SK-N-SH (cell line): Measurements from ENCODE around the gene OPHN1. TPM values are rescaled to one million over a fixed set of nuclear protein-coding genes. Genes with fewer than 3 reads are reported as not detected.

ENCODE experiments used
- CTCF ChIA-PET: fragments of 300-600, 350-600 bp; formaldehyde crosslinking; extraction: SDS; loops from one replicate; lab custom pipeline; 2021; lab: Yijun Ruan, JAX
- POLR2A ChIA-PET: fragments of 350-600 bp; sonication (Branson Sonifier 250); formaldehyde crosslinking; extraction: SDS; loops from one replicate; lab custom pipeline; 2020; ENCODE audit warnings: antibody characterized with exemption, inconsistent platforms; lab: Yijun Ruan, JAX
- DNase-seq: peaks from one replicate; pipeline ENCODE4 v3.0.0; 2012
- H2AFZ ChIP-seq: fragments of 200-600 bp; sonication (generic); 2 replicates; pipeline ENCODE4 v1.8.1; 2016; ENCODE audit warnings: antibody characterized with exemption, mild to moderate bottlenecking, low read depth
- H3F3A ChIP-seq: fragments of 200-600 bp; sonication (generic); replicated peaks from 2 replicates; pipeline ENCODE3; 2016; ENCODE audit warnings: antibody characterized with exemption, mild to moderate bottlenecking; ENCODE audit not compliant: insufficient read depth
- H3K27ac ChIP-seq, 2 experiments: fragments of 200-500 bp in 1 of 2; fragments of 200-600 bp in 1 of 2; sonication (Bioruptor generic) in 1 of 2; sonication (generic), shearing (Covaris generic) in 1 of 2; 2 replicates each; pipeline versions ENCODE4 v1.5.1 to v1.6.1; 2014 to 2016; ENCODE audit warnings: low read depth in 2 of 2, inconsistent platforms in 1 of 2, low read length in 1 of 2, mild to moderate bottlenecking in 1 of 2, mixed read lengths in 1 of 2
- H3K27me3 ChIP-seq: fragments of 200-600 bp; sonication (generic), shearing (Covaris generic); 2 replicates; pipeline ENCODE4 v1.6.1; 2016; ENCODE audit warnings: mixed run types; ENCODE audit not compliant: insufficient read depth
- H3K36me3 ChIP-seq, 2 experiments: fragments of 200-500 bp in 1 of 2; fragments of 200-600 bp in 1 of 2; sonication (Bioruptor generic) in 1 of 2; sonication (generic) in 1 of 2; replicated peaks in 1 of 2; 2 replicates each; pipeline versions ENCODE3 to v1.5.1; 2014 to 2016; ENCODE audit warnings: low read length in 1 of 2, mild to moderate bottlenecking in 1 of 2; ENCODE audit not compliant: insufficient read depth in 2 of 2, control insufficient read depth in 1 of 2
- H3K4me1 ChIP-seq, 2 experiments: fragments of 200-500 bp in 1 of 2; fragments of 200-600 bp in 1 of 2; sonication (Bioruptor generic) in 1 of 2; sonication (generic), shearing (Covaris generic) in 1 of 2; 2 replicates each; pipeline versions ENCODE4 v1.5.1 to v1.6.1; 2014 to 2016; ENCODE audit warnings: low read depth in 1 of 2, low read length in 1 of 2, mixed run types in 1 of 2; ENCODE audit not compliant: insufficient read depth in 2 of 2, control insufficient read depth in 1 of 2
- H3K4me2 ChIP-seq: fragments of 200-600 bp; sonication (generic), shearing (Covaris generic); 2 replicates; pipeline ENCODE4 v1.6.1; 2017; ENCODE audit warnings: mixed run types
- H3K4me3 ChIP-seq, 2 experiments: fragments of 200-500 bp in 1 of 2; fragments of 200-600 bp in 1 of 2; sonication (Bioruptor generic) in 1 of 2; sonication (generic), shearing (Covaris generic) in 1 of 2; 2 replicates each; pipeline versions ENCODE4 v1.5.1 to v1.8.1; 2014 to 2016; ENCODE audit warnings: low read depth in 2 of 2, inconsistent platforms in 1 of 2, low read length in 1 of 2, mild to moderate bottlenecking in 1 of 2, mixed read lengths in 1 of 2, moderate library complexity in 1 of 2
- H3K79me2 ChIP-seq: fragments of 200-600 bp; sonication (generic); 2 replicates; pipeline ENCODE4 v1.8.1; 2017; ENCODE audit warnings: mild to moderate bottlenecking; ENCODE audit not compliant: insufficient read depth
- H3K9ac ChIP-seq: fragments of 200-600 bp; sonication (generic); 2 replicates; pipeline ENCODE4 v1.6.1; 2017; ENCODE audit warnings: mixed run types
- H3K9me2 ChIP-seq: fragments of 200-600 bp; sonication (generic); 2 replicates; pipeline ENCODE4 v1.6.1; 2017; ENCODE audit warnings: mixed run types
- H3K9me3 ChIP-seq: fragments of 200-600 bp; sonication (generic); 2 replicates; pipeline ENCODE4 v1.6.1; 2017; ENCODE audit warnings: mixed run types, mild to moderate bottlenecking, moderate library complexity
- H4K20me1 ChIP-seq: fragments of 200-600 bp; sonication (generic); 2 replicates; pipeline ENCODE4 v1.6.1; 2017; ENCODE audit warnings: mild to moderate bottlenecking, mixed run types; ENCODE audit not compliant: insufficient read depth
- CHD2 ChIP-seq: fragments of 150-350 bp; IDR thresholded peaks from 2 replicates; pipeline ENCODE4 v1.6.1; 2018; ENCODE audit warnings: low read length; ENCODE audit not compliant: partially characterized antibody
- ELF1 ChIP-seq: IDR thresholded peaks from 2 replicates; pipeline ENCODE4 v1.4.0; 2012
- FOXJ3 ChIP-seq: sonication (generic); formaldehyde crosslinking; IDR thresholded peaks from 2 replicates; pipeline ENCODE4 v1.5.1; 2020; ENCODE audit warnings: mild to moderate bottlenecking, missing genetic modification reagents
- FOXM1 ChIP-seq: IDR thresholded peaks from 2 replicates; pipeline ENCODE4 v1.4.0; 2012; ENCODE audit warnings: low read depth, mild to moderate bottlenecking
- GATA2 ChIP-seq: sonication (generic); formaldehyde crosslinking; IDR thresholded peaks from 2 replicates; pipeline ENCODE4 v1.5.0; 2020; ENCODE audit warnings: mild to moderate bottlenecking, missing genetic modification reagents
- MEF2A ChIP-seq: IDR thresholded peaks from 2 replicates; pipeline ENCODE4 v1.4.0; 2012; ENCODE audit warnings: low read depth, borderline replicate concordance
- MXI1 ChIP-seq: IDR thresholded peaks from 2 replicates; pipeline ENCODE4 v1.6.1; 2012; ENCODE audit warnings: mild to moderate bottlenecking, low read depth, low read length, improper control_type of control experiment
- RAD21 ChIP-seq: IDR thresholded peaks from 2 replicates; pipeline ENCODE4 v1.6.1; 2012; ENCODE audit warnings: mild to moderate bottlenecking, low read length
- RCOR1 ChIP-seq: fragments of 150-350 bp; IDR thresholded peaks from 2 replicates; pipeline ENCODE4 v1.6.1; 2017; ENCODE audit warnings: antibody characterized with exemption, low read length
- RXRA ChIP-seq: IDR thresholded peaks from 2 replicates; pipeline ENCODE4 v1.4.0; 2012; ENCODE audit warnings: low read depth, mild to moderate bottlenecking, borderline replicate concordance
- SIN3A ChIP-seq: IDR thresholded peaks from 2 replicates; pipeline ENCODE4 v1.6.1; 2012; ENCODE audit warnings: low read depth, mild to moderate bottlenecking, low read length, moderate library complexity, borderline replicate concordance
- SMC3 ChIP-seq: IDR thresholded peaks from 2 replicates; pipeline ENCODE4 v1.6.1; 2012; ENCODE audit warnings: low read depth, low read length, improper control_type of control experiment
- TEAD4 ChIP-seq: IDR thresholded peaks from 2 replicates; pipeline ENCODE4 v1.4.0; 2012; ENCODE audit warnings: mild to moderate bottlenecking, borderline replicate concordance; ENCODE audit not compliant: insufficient read depth
- WGBS: methylation state at CpG from one replicate; pipeline ENCODE4 v1.1.6; 2017; ENCODE audit warnings: low lambda C conversion rate; 5-methylcytosine and 5-hydroxymethylcytosine counted together
- polyA plus RNA-seq, 3 experiments: library from polyadenylated mRNA; depleted of rRNA; stranded (reverse); fragments of >200 nt; gene quantifications; 2 replicates each; pipeline ENCODE4 v1.2.3, GENCODE V29; 2012
- TF ChIP-seq, protein P1 (sequence below): IDR thresholded peaks from 2 replicates; pipeline ENCODE4 v1.4.0; 2012; ENCODE audit warnings: low read depth, borderline replicate concordance
- TF ChIP-seq, protein P2 (sequence below): IDR thresholded peaks from 2 replicates; pipeline ENCODE4 v1.6.1; 2012; ENCODE audit warnings: mild to moderate bottlenecking, low read depth, low read length, moderate library complexity
- TF ChIP-seq, protein P3 (sequence below): IDR thresholded peaks from 2 replicates; pipeline ENCODE4 v1.4.0; 2012; ENCODE audit warnings: low read depth, borderline replicate concordance
- TF ChIP-seq, protein P4 (sequence below): IDR thresholded peaks from 2 replicates; pipeline ENCODE4 v1.4.0; 2012; ENCODE audit warnings: low read depth
- TF ChIP-seq, protein P5 (sequence below): fragments of 150-350 bp; IDR thresholded peaks from 2 replicates; pipeline ENCODE4 v1.6.1; 2016; ENCODE audit warnings: mild to moderate bottlenecking, low read depth, low read length

OPHN1 gene
- polyA plus RNA-seq, 1 of the 3 experiments (the other 2 are of a cell fraction): 1.7 TPM

DNA sequence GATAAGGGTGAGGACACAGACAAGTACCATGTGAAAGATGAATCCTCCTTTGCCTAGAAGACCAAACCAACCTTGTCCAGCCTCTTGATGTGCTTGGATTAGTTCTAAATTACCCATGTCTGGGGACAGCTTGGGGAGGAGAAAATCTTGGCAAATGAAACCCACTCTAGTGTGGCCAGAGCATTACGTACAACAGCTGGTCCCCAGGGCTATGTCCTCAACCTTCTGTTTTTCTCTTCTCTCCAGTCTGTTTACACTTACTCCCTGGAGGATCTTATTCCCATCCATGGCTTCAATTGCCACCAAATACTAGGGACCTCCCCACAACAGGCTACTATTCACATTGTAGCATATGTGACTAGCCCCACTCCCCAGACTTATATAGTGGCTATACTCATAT, 384.5 kb downstream of the OPHN1 start (continued):
- TF ChIP-seq, protein P1, sequence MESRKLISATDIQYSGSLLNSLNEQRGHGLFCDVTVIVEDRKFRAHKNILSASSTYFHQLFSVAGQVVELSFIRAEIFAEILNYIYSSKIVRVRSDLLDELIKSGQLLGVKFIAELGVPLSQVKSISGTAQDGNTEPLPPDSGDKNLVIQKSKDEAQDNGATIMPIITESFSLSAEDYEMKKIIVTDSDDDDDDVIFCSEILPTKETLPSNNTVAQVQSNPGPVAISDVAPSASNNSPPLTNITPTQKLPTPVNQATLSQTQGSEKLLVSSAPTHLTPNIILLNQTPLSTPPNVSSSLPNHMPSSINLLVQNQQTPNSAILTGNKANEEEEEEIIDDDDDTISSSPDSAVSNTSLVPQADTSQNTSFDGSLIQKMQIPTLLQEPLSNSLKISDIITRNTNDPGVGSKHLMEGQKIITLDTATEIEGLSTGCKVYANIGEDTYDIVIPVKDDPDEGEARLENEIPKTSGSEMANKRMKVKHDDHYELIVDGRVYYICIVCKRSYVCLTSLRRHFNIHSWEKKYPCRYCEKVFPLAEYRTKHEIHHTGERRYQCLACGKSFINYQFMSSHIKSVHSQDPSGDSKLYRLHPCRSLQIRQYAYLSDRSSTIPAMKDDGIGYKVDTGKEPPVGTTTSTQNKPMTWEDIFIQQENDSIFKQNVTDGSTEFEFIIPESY: no peak

DNA sequence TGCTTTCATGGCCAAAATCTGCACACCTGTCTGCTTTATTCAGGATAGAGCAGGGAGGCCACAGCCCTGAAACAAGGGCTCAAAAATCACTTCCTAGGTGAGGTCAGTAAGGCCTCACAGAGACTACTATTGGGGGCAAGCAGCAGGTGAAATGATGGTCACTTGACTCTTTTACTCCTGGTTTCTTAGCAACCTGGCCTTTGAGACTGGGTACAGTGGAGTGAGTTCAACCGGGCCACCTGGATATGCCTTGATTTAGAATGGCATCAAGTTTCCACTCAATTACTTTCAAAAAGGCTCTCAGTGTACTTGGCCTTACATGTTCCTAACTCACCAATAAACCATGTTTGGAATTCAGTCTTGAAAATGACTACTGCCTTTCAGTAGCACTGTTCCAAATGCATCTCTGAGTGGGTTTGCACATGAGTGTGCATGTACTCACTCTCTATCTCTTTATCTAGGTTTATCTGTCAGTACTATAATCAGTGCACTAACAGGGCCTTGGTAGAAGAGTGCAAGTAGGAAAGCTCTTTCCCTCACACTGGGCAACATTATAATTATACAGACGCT, 388.2 kb downstream of the OPHN1 start:
- no peak for TF ChIP-seq GATA2
- TF ChIP-seq, protein P2, sequence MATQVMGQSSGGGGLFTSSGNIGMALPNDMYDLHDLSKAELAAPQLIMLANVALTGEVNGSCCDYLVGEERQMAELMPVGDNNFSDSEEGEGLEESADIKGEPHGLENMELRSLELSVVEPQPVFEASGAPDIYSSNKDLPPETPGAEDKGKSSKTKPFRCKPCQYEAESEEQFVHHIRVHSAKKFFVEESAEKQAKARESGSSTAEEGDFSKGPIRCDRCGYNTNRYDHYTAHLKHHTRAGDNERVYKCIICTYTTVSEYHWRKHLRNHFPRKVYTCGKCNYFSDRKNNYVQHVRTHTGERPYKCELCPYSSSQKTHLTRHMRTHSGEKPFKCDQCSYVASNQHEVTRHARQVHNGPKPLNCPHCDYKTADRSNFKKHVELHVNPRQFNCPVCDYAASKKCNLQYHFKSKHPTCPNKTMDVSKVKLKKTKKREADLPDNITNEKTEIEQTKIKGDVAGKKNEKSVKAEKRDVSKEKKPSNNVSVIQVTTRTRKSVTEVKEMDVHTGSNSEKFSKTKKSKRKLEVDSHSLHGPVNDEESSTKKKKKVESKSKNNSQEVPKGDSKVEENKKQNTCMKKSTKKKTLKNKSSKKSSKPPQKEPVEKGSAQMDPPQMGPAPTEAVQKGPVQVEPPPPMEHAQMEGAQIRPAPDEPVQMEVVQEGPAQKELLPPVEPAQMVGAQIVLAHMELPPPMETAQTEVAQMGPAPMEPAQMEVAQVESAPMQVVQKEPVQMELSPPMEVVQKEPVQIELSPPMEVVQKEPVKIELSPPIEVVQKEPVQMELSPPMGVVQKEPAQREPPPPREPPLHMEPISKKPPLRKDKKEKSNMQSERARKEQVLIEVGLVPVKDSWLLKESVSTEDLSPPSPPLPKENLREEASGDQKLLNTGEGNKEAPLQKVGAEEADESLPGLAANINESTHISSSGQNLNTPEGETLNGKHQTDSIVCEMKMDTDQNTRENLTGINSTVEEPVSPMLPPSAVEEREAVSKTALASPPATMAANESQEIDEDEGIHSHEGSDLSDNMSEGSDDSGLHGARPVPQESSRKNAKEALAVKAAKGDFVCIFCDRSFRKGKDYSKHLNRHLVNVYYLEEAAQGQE: no peak
- TF ChIP-seq MEF2A: no peak
- TF ChIP-seq RAD21: no peak
- TF ChIP-seq, all 33 proteins: peak for 0
- WGBS: 66% methylated on average over 2 of the region's 2 CpGs
- CTCF ChIA-PET: no interaction called here

DNA sequence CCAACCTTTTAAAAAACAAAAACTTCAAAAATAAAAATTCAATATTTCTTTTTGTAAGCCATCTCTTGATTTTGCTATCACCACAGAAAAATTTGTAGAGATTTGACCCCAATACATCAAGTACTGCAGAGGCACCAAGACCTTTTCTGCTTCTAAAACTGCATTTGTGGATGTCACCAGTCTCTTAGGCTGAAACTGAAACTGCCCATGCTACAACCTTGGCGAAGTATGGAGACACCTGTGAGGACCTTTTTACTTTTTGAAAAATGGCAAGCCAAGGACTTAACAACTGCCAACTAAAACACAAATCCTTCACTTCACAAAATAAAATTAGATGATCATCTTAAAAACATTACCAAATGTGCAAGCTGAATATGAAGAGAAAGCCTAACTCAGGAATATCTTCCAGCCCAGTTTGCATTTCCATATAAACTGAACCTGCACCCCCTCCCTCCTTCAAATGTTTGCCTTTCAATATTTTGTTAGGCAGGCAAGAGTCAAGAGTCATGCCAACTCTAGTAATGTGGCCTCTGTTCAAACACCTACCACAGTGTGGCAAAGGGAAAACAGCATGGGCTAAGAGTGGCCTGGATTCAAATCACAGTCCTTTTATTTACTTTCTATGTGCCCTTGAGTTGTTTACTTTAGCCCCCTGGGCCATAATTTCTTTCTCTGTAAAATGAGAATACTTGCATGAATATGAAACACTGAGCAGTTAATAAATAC, 389.4 kb downstream of the OPHN1 start:
- no peak for DNase-seq
- Histone ChIP-seq H3K27ac (no peak overlapping the region), H3K4me2 (no peak overlapping the region), H4K20me1 (no peaks in the 10 kb centered on the region), H3K79me2 (no peaks in the 10 kb centered on the region), H3K36me3 (no peaks in the 10 kb centered on the region), H3K4me3 (no peak overlapping the region), H3F3A (no peaks in the 10 kb centered on the region), H3K9me2 (no peaks in the 10 kb centered on the region), H3K27me3 (no peaks in the 10 kb centered on the region), H3K4me1 (no peaks in the 10 kb centered on the region), H3K9ac (no peak overlapping the region), H2AFZ (no peak overlapping the region), H3K9me3 (no peaks in the 10 kb centered on the region)
- ChIA-PET POLR2A (no interaction called here), CTCF (no interaction called here)
- 38% methylated on average over 1 of the region's 1 CpG for WGBS
- no peak for TF ChIP-seq MXI1
- TF ChIP-seq ELF1: no peak
- TF ChIP-seq RCOR1: no peak
- no peak for TF ChIP-seq FOXM1
- no peak for TF ChIP-seq SMC3
- no peak for TF ChIP-seq RXRA
- TF ChIP-seq, protein P3, sequence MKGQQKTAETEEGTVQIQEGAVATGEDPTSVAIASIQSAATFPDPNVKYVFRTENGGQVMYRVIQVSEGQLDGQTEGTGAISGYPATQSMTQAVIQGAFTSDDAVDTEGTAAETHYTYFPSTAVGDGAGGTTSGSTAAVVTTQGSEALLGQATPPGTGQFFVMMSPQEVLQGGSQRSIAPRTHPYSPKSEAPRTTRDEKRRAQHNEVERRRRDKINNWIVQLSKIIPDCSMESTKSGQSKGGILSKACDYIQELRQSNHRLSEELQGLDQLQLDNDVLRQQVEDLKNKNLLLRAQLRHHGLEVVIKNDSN: no peak
- TF ChIP-seq, protein P4, sequence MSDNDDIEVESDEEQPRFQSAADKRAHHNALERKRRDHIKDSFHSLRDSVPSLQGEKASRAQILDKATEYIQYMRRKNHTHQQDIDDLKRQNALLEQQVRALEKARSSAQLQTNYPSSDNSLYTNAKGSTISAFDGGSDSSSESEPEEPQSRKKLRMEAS: no peak
- no peak for TF ChIP-seq MEF2A
- no peak for TF ChIP-seq CHD2
- TF ChIP-seq FOXJ3: no peak
- no peak for TF ChIP-seq TEAD4
- TF ChIP-seq, protein P5, sequence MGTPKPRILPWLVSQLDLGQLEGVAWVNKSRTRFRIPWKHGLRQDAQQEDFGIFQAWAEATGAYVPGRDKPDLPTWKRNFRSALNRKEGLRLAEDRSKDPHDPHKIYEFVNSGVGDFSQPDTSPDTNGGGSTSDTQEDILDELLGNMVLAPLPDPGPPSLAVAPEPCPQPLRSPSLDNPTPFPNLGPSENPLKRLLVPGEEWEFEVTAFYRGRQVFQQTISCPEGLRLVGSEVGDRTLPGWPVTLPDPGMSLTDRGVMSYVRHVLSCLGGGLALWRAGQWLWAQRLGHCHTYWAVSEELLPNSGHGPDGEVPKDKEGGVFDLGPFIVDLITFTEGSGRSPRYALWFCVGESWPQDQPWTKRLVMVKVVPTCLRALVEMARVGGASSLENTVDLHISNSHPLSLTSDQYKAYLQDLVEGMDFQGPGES: no peak
- no peak for TF ChIP-seq SIN3A

More for the DNA sequence above, 388.2 kb downstream of the OPHN1 start:
- Histone ChIP-seq H3K36me3 (no peaks in the 10 kb centered on the region), H3K4me1 (no peaks in the 10 kb centered on the region), H3K4me3 (no peak overlapping the region), H3K79me2 (no peaks in the 10 kb centered on the region), H3K27ac (no peak overlapping the region), H3K27me3 (no peaks in the 10 kb centered on the region), H3F3A (no peaks in the 10 kb centered on the region), H3K9ac (no peak overlapping the region), H4K20me1 (no peaks in the 10 kb centered on the region), H2AFZ (no peak overlapping the region), H3K4me2 (no peak overlapping the region), H3K9me2 (no peaks in the 10 kb centered on the region), H3K9me3 (no peaks in the 10 kb centered on the region)
- POLR2A ChIA-PET: no interaction called here
- DNase-seq: no peak
